ENCODE measurements around the gene SERPINA3.
"Not testable (repeated sequence)": the region's sequence is repeated elsewhere in the genome, so short reads cannot be mapped to it uniquely, and the experiment has no call there.

- TF ChIP-seq POLR2A, POLR2AphosphoS5, EP300 (IDR thresholded peaks at IDR 0.05): not testable (repeated sequence)
- TF ChIP-seq, protein P1, sequence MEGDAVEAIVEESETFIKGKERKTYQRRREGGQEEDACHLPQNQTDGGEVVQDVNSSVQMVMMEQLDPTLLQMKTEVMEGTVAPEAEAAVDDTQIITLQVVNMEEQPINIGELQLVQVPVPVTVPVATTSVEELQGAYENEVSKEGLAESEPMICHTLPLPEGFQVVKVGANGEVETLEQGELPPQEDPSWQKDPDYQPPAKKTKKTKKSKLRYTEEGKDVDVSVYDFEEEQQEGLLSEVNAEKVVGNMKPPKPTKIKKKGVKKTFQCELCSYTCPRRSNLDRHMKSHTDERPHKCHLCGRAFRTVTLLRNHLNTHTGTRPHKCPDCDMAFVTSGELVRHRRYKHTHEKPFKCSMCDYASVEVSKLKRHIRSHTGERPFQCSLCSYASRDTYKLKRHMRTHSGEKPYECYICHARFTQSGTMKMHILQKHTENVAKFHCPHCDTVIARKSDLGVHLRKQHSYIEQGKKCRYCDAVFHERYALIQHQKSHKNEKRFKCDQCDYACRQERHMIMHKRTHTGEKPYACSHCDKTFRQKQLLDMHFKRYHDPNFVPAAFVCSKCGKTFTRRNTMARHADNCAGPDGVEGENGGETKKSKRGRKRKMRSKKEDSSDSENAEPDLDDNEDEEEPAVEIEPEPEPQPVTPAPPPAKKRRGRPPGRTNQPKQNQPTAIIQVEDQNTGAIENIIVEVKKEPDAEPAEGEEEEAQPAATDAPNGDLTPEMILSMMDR (IDR thresholded peaks at IDR 0.05): not testable (repeated sequence)
Measured at GRCh38 chr14:94608966-94609365, 3.2 kb upstream of the SERPINA3 start.

All from suprapubic skin (tissue), 4 donors.